Body of pancreas (tissue), 4 donors: ENCODE measurements around the gene ACSL1.

Experiments
- CTCF ChIP-seq, 7 experiments: fragments of 450-650 bp in 4 of 7; fragments of 200-600 bp in 3 of 7; sonication (generic) in 3 of 7; IDR thresholded peaks; one replicate each; pipeline ENCODE4 v1.5.1; 2016 to 2019; ENCODE audit warnings: antibody characterized with exemption in 7 of 7
- POLR2A ChIP-seq, 3 donors: fragments of 450-650 bp; IDR thresholded peaks; one replicate each; pipeline ENCODE4 v1.6.1; 2016; ENCODE audit warnings: antibody characterized with exemption in 3 of 3, mild to moderate bottlenecking in 2 of 3

- TF ChIP-seq CTCF (IDR thresholded peaks at IDR 0.05) = no peak
- no peak for TF ChIP-seq POLR2A (IDR thresholded peaks at IDR 0.05)
These were observed 21.9 kb downstream of the ACSL1 start for GRCh38 chr4:184803874-184804273.
